T-helper 2 cell treated with Interferon-gamma antibody and Interleukin-4, amounts not matched to agents 100 ng/mL and 5 ng/mL, for 36 hours (primary cell): Measurements from ENCODE around the gene QPRT. TPM values are rescaled to one million over a fixed set of nuclear protein-coding genes. Genes with fewer than 3 reads are reported as not detected.
"Not testable (repeated sequence)": the region's sequence is repeated elsewhere in the genome, so short reads cannot be mapped to it uniquely, and the experiment has no call there.

ENCODE experiments used
- intact Hi-C: fragments of 100-400 bp; cut with micrococcal nuclease; formaldehyde crosslinking; loops from one replicate; pipeline ENCODE4 v1.15.1; 2023
- total RNA-seq: library from RNA; stranded (reverse); gene quantifications from 2 replicates; pipeline ENCODE4 v1.2.3, GENCODE V29; 2022

QPRT gene
- 11.9 and 12.5 TPM in 2 replicates for total RNA-seq

DNA sequence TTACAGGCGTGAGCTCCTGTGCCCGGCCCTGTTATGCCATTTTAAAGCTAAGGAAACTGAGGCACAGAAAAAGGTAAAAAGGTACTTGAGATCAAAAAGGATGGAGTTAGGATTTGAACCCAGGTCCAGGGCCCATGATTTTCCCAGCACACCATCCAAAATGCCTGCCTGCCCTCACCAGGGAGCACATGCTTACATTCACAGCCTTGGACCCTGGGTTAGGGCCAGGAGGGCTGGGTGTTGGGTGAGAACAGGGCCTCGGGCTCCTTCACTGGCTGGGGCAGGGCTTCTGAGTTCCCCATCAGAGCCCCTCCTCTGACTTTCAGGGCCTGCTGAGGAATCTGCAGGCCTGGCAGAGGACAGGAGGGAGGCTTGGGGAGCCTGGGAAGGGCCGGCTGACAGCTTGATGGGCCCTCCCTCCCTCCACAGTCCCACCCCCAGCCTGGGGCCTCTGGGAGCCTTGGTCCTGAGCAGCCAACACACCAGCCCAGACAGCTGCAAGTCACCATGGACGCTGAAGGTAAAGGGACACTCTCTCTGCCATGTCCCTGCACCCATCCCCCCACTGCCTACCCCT is at the start of gene QPRT:
TSS of gene QPRT (plus strand) at position 490 of the 577 bp plus-strand sequence. CDS start at position 508, 18 bp downstream.
- intact Hi-C loops: loop anchor here (1.0 kb wide), 1 partner anchor 13 kb away; no protein-coding TSS in a partner anchor

GRCh38 chr16:29629318-29629717 is 49.7 kb upstream of the QPRT start:
- intact Hi-C loops: not testable (repeated sequence)

GRCh38 chr16:29631658-29632057 is 47.3 kb upstream of the QPRT start:
- intact Hi-C loops: not testable (repeated sequence)

GRCh38 chr16:29635902-29636301 is 43.1 kb upstream of the QPRT start:
- intact Hi-C loops: not testable (repeated sequence)

DNA sequence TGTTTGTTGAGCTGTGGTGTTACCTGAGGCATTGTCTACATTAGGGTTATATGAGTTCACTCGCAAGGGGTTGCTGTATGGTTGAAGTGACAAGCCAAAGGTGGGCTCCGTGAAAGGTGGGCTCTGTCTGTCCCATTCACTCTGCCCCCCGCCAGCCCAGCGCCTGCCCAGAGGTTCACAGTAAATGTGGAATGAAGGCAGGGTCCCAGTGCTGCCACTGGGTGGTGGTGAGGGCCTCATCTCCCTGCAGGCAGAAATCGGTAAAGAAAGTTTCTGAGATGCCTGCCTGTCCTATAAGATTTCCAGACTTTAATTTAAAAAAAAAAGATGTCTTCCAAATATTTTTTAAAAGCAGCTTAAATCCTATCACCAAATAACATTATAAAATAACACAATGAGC is 42.6 kb upstream of the QPRT start:
- intact Hi-C loops: not testable (repeated sequence)

DNA sequence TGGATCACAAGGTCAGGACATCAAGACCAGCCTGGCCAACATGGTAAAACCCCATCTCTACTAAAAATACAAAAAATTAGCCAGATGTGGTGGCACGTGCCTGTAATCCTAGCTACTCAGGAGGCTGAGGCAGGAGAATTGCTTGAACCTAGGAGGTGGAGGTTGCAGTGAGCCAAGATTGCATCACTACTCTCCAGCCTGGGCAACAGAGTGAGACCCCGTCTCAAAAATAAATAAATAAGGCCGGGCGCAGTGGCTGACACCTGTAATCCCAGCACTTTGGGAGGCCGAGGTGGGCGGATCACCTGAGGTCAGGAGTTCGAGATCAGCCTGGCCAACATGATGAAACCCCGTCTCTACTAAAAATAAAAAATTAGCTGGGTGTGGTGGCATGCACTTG is 40.2 kb upstream of the QPRT start:
- intact Hi-C loops: not testable (repeated sequence)

GRCh38 chr16:29641561-29641960 is 37.4 kb upstream of the QPRT start:
- intact Hi-C loops: no loop called here

- intact Hi-C loops: no loop called here
These were observed 35.4 kb upstream of the QPRT start for GRCh38 chr16:29643596-29643995.

DNA sequence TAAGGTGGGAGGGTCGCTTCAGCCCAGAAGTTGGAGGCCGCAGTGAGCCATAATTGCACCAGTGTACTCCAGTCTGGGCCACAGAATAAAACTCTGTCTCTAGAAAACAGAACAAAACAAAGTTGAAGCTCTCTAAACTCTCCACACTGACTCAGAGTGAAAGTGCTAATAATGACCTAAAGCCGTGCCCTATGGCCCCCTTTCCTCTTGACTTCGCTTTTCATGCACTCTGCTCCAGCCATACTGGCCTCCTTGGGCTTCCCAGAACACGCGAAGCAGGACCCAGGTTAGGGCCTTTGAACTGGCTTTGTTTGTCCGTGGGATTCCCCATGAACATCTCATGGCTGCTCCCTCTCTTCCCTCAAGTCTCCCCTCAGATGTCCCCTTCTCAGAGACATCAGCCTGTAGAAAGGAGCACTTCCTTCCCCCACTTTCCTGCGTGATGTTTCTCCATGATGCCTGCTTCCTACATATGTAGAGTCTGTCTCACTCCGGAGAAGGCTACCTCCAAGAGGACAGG is 34.6 kb upstream of the QPRT start:
- intact Hi-C loops: no loop called here

DNA sequence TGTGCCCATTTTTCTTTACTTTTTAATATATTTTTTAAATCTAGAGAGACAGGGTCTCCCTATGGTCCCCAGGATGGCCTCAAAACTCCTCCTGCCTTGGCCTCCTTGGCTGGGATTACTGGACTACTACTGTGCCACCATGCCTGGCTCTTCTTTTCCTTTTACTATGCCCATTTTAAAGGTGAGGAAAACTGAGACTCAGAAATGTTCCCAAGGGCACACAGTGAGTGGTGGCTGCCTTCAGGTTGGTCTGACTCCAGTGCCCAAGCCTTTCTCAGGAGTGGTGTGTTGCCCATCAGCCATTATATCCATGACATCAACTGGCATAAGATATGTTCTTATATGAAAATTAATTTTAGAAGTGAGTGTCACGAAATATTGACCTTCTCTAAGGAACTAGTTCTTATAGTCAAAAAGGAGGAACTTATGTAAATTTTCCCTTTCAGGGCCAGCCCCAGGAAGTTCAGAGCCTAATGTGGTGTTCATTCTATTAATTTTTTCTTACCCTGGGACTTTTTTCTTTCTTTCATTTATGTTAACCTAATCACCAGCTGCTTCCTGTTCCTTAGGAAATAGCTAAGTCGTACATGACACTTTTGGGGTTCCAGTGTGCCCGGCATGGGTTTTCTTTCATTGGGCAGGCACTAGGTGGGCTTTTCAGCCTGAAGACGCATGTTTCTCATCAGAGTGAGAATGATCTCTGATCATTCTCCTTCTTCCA is 33.8 kb upstream of the QPRT start:
- intact Hi-C loops: no loop called here

DNA sequence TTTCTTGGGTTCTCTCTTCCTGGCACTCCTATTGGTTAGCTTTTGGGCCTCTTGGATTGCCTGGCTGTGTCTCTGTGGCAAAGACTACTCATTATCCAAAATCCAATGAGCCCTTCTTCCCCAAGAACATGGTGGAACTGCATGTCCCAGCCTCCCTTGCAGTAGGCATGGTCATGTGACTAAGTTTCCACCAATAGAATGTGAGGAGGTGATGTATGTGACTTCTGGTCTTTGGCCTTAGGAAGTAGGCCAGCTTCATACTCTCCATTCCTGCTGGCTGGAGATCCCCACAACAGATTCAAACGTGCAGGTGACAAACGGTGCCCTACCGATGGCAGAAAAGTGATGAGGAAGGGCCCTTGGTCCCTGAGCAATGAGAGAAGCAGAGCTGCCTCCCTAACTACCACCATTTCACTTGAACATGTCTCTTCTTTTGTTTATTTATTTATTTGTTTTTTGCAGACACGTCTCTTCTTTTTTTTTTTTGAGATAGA is 33.2 kb upstream of the QPRT start:
- intact Hi-C loops: no loop called here

- intact Hi-C loops: no loop called here
These were observed 32.0 kb upstream of the QPRT start for GRCh38 chr16:29646947-29647346.

DNA sequence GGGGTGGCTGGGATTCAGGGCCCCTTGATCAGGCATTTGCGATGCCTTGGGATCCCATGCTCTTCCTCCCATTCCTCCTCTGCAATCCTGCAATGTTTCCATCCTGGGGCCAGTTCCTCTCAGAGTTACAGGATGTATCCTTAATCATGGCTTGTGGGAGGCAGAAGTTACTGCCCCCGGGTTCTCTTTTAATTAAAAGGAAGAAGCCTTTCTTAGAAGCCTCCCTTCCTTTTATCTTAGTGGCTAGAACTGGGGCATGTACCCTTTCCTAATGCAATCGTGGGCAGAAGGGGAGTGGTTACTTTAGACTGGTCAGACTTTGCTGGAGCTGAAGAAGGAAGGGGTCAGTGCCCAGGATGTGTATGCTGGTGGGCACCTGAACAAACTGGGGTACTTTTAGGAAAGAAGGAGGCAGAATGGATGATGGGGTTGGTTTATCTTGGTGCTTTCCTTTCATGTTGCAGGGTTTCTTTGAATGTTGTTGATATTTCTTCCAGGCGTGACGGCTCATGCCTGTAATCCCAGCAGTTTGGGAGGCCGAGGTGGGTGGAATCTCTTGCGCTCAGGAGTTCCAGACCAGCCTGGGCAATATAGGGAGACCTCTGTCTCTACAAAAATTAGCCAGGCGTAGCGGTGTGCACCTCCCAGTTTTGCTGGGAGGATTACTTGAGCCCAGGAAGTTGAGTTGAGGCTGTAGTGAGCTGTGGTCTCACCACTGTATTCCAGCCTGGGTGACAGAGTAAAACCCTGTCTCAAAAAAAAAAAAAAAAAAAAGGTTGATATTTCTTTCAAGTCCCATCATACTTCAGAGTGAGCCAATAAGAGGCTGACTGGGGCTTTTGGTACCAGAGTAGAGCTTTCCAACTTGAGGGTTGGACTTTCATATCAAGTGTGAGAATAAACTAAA is 29.1 kb upstream of the QPRT start:
- intact Hi-C loops: no loop called here

DNA sequence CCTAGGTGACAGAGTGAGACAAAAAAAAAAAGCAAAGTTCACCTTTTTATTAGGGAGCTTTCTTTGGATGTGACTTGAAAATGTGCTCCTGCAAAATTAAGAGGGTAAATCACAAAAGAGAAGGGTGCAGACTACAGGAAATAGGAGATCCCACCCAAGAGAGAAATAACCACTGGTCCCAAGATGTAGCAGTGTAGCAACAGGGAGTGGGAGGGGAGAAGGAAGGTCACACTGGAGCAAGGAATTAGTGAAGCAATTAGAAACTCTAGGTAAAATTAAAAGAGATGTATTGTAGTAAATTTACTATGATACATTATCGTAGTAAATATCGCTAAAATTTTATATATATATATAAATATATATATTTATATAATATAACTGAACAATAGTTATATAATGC is 28.2 kb upstream of the QPRT start:
- intact Hi-C loops: no loop called here

GRCh38 chr16:29651774-29652349 is 27.1 kb upstream of the QPRT start:
- intact Hi-C loops: no loop called here

DNA sequence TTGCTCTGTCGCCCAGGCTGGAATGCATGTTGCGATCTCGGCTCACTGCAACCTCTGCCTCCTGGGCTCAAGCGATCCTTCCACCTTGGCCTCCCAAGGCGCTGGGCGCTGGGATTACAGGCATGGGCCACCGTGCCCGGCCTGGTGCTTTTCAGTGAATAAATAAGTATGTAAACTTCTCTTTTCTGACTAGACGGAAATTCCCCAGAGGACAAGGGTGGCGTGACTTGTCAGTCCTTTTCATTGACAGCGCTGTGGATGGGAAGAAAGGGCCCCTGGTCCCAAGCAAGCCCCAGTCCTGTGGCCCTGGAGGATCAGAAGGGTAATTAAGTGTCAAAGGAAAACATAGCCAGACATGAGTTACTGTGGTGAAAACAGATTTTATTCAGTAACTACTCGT is 25.5 kb upstream of the QPRT start:
- intact Hi-C loops: no loop called here

GRCh38 chr16:29653890-29654289 is 25.1 kb upstream of the QPRT start:
- intact Hi-C loops: not testable (repeated sequence)

DNA sequence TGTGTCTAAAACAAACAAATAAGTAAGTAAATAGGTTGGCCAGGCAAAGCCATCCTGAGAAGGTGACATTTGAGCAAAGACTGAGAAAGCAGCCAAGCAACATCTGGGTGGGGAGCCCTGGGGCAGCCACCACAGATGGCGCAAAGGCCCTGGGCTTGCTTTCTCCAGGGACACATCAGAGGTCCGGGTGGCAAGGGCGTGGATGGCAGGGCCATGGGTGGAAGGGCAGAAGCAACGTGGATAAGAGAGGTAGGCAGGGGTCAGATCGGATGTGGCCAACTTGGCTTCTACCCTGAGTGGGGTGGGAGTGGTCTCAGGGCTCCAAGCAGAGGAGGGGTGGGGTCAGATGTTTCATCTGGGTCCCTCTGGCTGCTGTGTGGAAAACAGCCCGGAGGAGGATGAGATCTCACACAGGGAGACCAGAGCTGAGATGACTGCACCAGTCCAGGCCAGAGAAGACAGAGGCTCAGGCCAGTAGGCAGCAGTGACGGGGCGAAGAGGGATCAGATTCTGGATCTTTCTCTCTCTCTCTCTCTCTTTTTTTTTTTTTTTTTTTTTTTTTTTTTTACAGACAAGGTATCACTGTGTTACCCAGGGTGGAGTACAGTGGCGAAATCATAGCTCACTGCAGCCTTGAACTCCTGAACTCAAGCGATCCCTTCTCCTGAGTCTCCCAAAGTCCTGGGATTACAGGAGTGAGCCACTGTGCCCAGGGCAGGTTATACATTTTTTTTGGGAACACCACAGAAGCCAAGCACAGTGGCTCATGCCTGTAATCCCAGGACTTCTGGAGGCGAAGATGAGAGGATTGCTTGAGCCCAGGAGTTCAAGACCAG is 22.1 kb upstream of the QPRT start:
- intact Hi-C loops: no loop called here

- intact Hi-C loops: no loop called here
These were observed 20.3 kb upstream of the QPRT start for GRCh38 chr16:29658705-29659104.

- intact Hi-C loops: loop anchor here (10.0 kb wide), 1 partner anchor 67 kb away; no protein-coding TSS in a partner anchor
These were observed 16.8 kb upstream of the QPRT start for GRCh38 chr16:29662000-29662728.
